ENCODE data around the gene KIAA1614. TPM values are rescaled to one million over a fixed set of nuclear protein-coding genes. Genes with fewer than 3 reads are reported as not detected.

KIAA1614 gene
- polyA plus RNA-seq, 1 of the 3 experiments (the other 2 are of a cell fraction): 1.1 TPM

- Histone ChIP-seq H3K27me3 (ENCODE audit: insufficient read depth) (no peaks in the 10 kb centered on the region), H4K20me1 (ENCODE audit: insufficient read depth) (no peaks in the 10 kb centered on the region), H3K36me3 (replicated peaks in 1 of 2; ENCODE audit: control insufficient read depth in 1 of 2, insufficient read depth in 2 of 2, low read length in 1 of 2) (no peaks in the 10 kb centered on the region), H2AFZ (ENCODE audit: low read depth) (no peak overlapping the region), H3F3A (replicated peaks; ENCODE audit: insufficient read depth) (no peaks in the 10 kb centered on the region), H3K9ac (no peak overlapping the region), H3K79me2 (ENCODE audit: insufficient read depth) (no peaks in the 10 kb centered on the region), H3K27ac (ENCODE audit: low read depth in 2 of 2, low read length in 1 of 2) (no peak overlapping the region), H3K9me3 (no peaks in the 10 kb centered on the region), H3K4me3 (ENCODE audit: low read depth in 2 of 2, low read length in 1 of 2) (no peak overlapping the region), H3K4me2 (no peak overlapping the region), H3K9me2 (no peaks in the 10 kb centered on the region), H3K4me1 (ENCODE audit: control insufficient read depth in 1 of 2, insufficient read depth in 2 of 2, low read depth in 1 of 2, low read length in 1 of 2) (no peaks in the 10 kb centered on the region; a peak in 1 of 4 replicates)
- 82% methylated on average over 8 of the region's 9 CpGs for WGBS (ENCODE audit: low lambda C conversion rate)
- no peak for DNase-seq
- CTCF ChIA-PET: interaction anchor here (1.5 kb wide), 1 partner anchor 56 kb away, joined by 3 read pairs; no protein-coding TSS in a partner anchor
- POLR2A ChIA-PET: no interaction called here
- TF ChIP-seq RFX5 (IDR thresholded peaks at IDR 0.05; ENCODE audit: low read length): no peak
- no peak for TF ChIP-seq GABPA (IDR thresholded peaks at IDR 0.05; ENCODE audit: low read depth)
- TF ChIP-seq PBX3 (IDR thresholded peaks at IDR 0.05): no peak
- no peak for TF ChIP-seq EP300 (IDR thresholded peaks at IDR 0.05; ENCODE audit: borderline replicate concordance in 1 of 2, low read depth in 1 of 2, low read length in 1 of 2)
- no peak for TF ChIP-seq ZBTB33 (IDR thresholded peaks at IDR 0.05; ENCODE audit: borderline replicate concordance, low read depth)
These were observed 25.0 kb downstream of the KIAA1614 start for GRCh38 chr1:180937624-180938225.

GRCh38 chr1:180939073-180939710 is 26.5 kb downstream of the KIAA1614 start:
- ChIA-PET CTCF (no interaction called here), POLR2A (interaction anchor here (0.9 to 1.7 kb wide), 2 partner anchors 9 to 13 kb away, joined by 3 to 4 read pairs; no protein-coding TSS in a partner anchor)
- Histone ChIP-seq H3K4me1 (ENCODE audit: control insufficient read depth in 1 of 2, insufficient read depth in 2 of 2, low read depth in 1 of 2, low read length in 1 of 2) (no peaks in the 10 kb centered on the region; a peak in 1 of 4 replicates), H3K79me2 (ENCODE audit: insufficient read depth) (no peaks in the 10 kb centered on the region), H3K27me3 (ENCODE audit: insufficient read depth) (no peaks in the 10 kb centered on the region), H2AFZ (ENCODE audit: low read depth) (no peak overlapping the region), H3K27ac (ENCODE audit: low read depth in 2 of 2, low read length in 1 of 2) (no peak overlapping the region), H3K9ac (no peak overlapping the region), H3K36me3 (replicated peaks in 1 of 2; ENCODE audit: control insufficient read depth in 1 of 2, insufficient read depth in 2 of 2, low read length in 1 of 2) (no peaks in the 10 kb centered on the region), H3K4me2 (no peak overlapping the region), H3F3A (replicated peaks; ENCODE audit: insufficient read depth) (no peaks in the 10 kb centered on the region), H3K4me3 (ENCODE audit: low read depth in 2 of 2, low read length in 1 of 2) (no peak overlapping the region), H3K9me2 (no peaks in the 10 kb centered on the region), H3K9me3 (no peaks in the 10 kb centered on the region), H4K20me1 (ENCODE audit: insufficient read depth) (no peaks in the 10 kb centered on the region)
- DNase-seq: no peak
- WGBS (ENCODE audit: low lambda C conversion rate): 75% methylated on average over 7 of the region's 9 CpGs
- TF ChIP-seq JUND (IDR thresholded peaks at IDR 0.05) (no peak), NRF1 (IDR thresholded peaks at IDR 0.05; ENCODE audit: low read depth, low read length) (no peak), FOSL2 (IDR thresholded peaks at IDR 0.05; ENCODE audit: borderline replicate concordance, low read depth) (no peak), PBX3 (IDR thresholded peaks at IDR 0.05) (no peak), CTCF (IDR thresholded peaks at IDR 0.05) (no peak)
